Measurements from ENCODE around the gene KLHL17. TPM values are rescaled to one million over a fixed set of nuclear protein-coding genes. Genes with fewer than 3 reads are reported as not detected.

Gene KLHL17
- total RNA-seq, 1 donor from 2014 or later = 28.3 TPM

- intact Hi-C loops (cut with micrococcal nuclease) = no loop called here
Measured at GRCh38 chr1:921011-921837, 39.2 kb upstream of the KLHL17 start.

DNA sequence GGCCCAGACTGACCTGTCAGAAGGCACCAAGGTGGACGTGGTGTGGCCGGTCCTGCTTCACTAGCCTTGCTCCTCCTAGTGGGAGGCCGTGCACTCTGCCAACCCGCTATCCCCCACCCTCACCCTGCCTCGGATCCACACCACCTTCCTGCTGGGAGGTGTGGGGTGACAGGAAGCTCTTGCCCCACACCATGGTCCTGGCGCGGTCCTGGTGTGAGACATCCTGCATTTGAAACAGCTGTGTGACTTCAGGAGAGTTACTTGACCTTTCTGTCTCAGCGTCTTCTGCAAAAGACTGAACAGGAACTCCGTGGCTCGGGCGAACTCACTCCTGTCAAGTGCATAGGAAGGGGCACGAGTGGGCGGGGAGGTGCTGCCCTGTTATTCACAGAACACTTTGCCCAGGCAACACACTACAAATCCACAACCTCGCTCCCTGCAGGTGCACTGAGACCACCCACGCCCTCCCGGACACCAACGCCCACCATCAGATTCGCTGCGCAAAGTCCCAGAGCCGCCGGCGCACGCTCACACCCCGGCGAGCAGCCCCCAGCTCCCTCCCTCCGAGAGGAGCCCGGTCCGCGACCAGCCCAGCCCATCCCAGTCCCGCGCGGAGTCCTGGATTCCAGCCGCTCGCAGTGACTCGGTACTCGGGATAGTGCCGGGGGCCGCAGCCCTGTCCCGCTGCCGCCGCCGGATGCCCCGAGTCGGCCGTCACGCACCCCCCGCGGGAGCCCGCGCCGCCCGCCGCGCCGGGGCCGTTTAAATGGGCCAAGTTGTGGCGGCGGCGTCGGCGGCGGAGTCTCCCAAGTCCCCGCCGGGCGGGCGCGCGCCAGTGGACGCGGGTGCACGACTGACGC, 37.0 kb upstream of the KLHL17 start, which contains the start of gene SAMD11:
SAMD11 (plus strand) TSS at position 793 of the 860 bp plus-strand sequence. CDS start 509 bp downstream, outside the sequence.
- intact Hi-C loops (cut with micrococcal nuclease) = no loop called here

- intact Hi-C loops (cut with micrococcal nuclease) = no loop called here
Measured at GRCh38 chr1:923991-924655, 36.3 kb upstream of the KLHL17 start.

GRCh38 chr1:924656-925560, 35.5 kb upstream of the KLHL17 start:
- intact Hi-C loops (cut with micrococcal nuclease) = no loop called here

GRCh38 chr1:925561-926421, 34.6 kb upstream of the KLHL17 start:
- intact Hi-C loops (cut with micrococcal nuclease) = no loop called here

DNA sequence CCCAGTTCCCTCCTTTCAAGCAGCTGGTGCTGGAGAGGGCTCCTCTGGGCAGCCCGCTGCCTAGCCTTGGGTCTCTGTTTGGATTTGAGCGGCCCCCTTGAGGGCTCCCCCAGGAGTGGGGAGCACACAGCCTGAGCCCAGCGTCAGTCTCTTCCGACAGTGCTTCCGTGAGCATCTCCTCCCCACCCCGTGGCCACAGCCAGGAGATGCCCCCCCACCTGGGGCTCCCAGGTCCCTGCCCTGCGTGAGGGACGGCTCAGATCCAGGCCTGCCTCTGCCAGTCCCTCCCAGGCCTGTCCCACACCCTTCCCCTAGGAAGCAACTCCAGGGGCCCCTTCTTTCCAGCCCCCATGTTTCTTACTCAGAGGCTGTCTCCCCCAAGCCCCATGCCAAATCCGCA, 33.1 kb upstream of the KLHL17 start:
- intact Hi-C loops (cut with micrococcal nuclease) = no loop called here

DNA sequence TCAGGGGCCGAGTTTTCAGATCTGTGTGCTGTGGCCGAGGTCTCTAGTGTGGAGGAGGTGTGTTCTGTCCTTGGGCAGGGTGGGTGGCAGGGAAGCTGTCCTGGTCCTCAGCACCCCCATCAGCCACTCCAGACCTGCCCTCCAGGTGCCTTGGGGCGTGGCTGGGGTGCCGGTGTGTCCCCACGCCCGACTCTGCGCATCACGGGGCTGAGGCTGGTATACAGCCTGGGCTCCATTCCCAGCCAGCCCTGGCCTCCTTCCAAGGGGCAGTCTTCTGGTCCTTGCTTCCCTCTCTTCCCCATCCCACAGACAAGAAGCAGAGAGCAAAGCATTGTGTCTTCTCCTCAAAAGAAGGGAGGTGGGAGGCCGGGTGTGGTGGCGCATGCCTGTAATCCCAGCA, 32.6 kb upstream of the KLHL17 start:
- intact Hi-C loops (cut with micrococcal nuclease) = no loop called here

DNA sequence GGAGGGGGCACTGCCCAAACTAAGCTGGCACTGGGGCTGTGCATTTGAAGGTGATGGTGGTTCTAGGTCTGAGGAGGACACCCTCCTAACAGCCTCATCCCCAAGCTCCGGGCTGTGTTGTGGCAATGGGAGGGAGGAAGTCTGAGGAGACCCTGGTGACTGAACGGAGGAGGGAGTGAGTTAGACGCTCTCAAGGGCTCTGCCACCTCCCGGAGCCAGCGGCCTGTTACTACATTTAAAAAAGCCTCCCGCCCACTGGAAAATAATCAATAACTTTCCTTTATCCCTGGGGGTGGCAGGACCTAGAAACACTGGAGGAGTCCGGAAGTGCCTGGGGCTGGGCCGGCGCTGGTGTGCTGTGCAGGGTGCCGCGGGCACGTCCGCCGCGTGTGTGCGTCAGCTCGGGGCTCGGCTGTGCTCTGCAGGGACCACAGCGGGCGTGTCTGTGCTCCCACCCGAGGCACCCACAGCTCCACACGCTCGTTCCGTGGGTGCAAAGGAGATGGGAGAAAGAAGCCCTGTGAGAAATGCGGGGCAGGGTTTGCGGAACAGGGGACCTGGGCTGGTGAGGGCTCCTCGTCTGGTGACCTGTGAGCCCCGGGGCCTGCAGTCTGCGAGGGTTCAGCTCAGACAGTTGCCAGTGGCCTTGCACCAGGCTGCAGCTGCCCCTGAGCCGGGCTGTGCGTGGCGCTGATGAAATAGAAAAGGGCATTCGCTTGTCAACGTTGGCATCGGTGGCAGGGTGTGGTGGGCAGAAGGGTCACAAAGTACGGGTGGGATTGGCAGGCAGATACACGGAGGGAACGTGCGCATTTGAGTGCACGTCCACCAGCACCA, 31.3 kb upstream of the KLHL17 start:
- intact Hi-C loops (cut with micrococcal nuclease) = no loop called here

GRCh38 chr1:929712-930632, 30.4 kb upstream of the KLHL17 start:
- intact Hi-C loops (cut with micrococcal nuclease) = no loop called here

- intact Hi-C loops (cut with micrococcal nuclease) = no loop called here
Measured at GRCh38 chr1:930633-931138, 29.7 kb upstream of the KLHL17 start.

- intact Hi-C loops (cut with micrococcal nuclease) = no loop called here
Measured at GRCh38 chr1:931380-932172, 28.8 kb upstream of the KLHL17 start.

GRCh38 chr1:932173-932510, 28.2 kb upstream of the KLHL17 start:
- intact Hi-C loops (cut with micrococcal nuclease) = no loop called here

DNA sequence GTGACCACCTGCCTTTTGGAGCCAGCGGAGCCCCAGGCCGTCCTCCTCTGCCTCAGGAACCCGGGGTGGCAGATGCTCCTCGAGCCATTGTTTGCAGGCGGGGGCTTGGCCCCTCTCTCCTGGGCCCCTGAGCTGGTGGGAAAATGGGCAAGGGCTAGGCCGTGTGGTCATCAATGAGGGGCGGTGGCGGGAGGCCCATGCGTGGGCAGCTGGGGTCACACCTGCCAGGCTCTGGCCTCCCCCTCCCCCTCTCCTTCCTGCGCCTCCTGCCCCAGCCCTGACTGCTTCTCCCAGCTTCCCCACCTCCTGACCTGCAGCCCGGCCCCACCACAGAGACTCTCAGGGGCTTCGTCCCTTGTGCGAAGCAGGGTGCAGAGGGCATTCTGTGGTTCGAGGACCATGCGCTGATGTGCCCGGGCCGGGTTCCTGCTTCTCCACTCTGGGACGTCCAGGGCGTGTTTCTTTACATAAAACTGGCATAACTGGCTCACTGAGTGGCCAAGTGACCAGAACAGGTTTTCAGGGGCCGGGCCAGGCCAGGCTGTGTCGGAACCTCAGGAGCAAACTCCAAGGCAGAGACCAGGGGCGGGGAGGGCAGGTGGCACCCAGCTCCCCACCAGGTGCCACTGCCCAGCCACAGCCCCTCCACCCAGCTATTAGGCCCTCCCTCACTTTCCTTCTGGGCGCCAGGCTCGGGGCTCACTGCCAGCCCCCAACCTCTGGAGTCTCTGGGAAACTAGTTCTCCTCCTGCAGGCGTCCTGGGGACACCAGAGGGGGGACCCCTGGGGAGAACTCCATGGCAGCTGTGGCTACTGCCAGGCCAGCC, 27.4 kb upstream of the KLHL17 start:
- intact Hi-C loops (cut with micrococcal nuclease) = no loop called here

GRCh38 chr1:933603-933940, 26.8 kb upstream of the KLHL17 start:
- intact Hi-C loops (cut with micrococcal nuclease) = no loop called here

DNA sequence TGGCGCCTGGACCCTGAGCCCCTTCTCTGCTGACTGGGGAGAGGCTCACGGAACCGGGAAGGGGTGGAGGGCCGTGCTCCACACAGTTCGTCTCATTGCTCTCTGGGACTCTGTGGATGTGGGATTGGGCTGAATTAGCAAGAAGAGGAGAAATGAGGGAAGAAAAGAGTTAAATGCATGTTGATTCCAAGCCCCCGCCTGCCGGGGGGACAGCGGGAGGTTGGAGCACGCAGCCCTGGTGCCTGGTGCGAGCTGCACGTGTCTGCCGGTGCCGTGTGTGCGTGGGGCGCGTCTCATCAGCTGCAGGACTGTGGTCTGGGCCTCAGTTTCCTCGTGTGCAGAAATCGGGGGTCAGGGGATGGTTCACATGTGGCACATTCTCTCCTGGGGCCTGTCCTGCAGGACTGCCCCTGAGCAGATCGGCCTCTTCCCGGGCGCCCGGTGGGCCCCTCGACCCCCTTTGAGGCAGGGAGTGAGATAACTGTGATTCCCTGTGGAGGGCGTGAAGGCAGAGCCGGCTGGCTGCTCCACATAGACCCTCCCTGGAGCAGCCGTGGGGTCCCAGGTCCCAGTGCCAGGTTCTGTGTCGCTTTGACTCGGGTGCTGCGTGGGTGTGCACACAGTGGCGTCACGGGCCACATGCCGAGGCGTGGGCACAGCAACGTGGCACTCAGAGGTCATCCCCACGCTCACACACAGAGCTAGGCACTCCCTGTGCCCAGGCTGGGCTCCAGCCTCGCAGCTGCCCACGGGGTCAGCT, 25.2 kb upstream of the KLHL17 start:
- intact Hi-C loops (cut with micrococcal nuclease) = no loop called here
